CD4-positive, alpha-beta T cell treated with Interleukin-10 for 1 hour (primary cell): ENCODE results near the gene UQCC5.

Experiments
- DNase-seq: peaks from one replicate; pipeline ENCODE4 v3.0.0-alpha.2; 2020

Gene UQCC5, protein sequence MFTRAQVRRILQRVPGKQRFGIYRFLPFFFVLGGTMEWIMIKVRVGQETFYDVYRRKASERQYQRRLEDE

DNA sequence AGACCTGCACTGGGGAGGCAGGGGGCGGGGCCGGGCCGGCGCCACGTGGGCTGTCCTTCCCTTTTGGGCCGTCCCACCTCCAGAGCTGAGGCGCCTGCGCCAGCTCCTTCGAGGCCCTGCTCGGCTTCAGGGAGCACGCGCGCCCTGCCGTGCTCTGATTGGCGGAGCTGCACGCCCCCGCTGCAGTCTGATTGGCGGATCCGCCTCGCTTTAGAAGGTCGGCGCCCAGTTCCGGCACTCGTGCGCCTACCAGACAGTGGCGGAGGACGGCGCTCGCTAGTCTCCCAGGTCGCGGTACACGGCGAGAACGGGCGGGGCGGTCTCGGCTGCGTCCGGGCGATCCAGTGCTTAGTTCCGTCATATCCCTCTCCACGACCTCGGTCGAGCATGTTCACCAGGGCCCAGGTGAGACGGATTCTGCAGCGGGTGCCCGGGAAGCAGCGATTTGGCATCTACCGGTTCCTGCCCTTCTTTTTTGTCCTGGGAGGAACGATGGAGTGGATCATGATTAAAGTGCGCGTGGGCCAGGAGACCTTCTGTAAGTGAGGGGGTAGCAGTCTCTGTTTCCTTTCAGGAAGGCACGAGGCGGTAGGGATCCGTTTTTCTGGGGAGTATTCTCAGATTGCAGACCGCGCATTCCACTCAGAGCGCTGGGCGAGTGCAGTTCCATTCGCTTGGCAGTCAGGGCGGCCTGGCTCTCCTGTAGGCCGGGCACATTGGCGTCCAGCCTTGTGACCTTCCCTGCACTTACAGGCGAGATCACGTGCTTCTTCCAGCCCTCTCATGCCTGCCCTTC, at the start of gene UQCC5:
Gene UQCC5, plus strand, starts transcription at position 237 of the 796 bp plus-strand sequence. Its CDS starts 151 bp downstream, at position 388.
- peak; percentile 98 for DNase-seq

DNA sequence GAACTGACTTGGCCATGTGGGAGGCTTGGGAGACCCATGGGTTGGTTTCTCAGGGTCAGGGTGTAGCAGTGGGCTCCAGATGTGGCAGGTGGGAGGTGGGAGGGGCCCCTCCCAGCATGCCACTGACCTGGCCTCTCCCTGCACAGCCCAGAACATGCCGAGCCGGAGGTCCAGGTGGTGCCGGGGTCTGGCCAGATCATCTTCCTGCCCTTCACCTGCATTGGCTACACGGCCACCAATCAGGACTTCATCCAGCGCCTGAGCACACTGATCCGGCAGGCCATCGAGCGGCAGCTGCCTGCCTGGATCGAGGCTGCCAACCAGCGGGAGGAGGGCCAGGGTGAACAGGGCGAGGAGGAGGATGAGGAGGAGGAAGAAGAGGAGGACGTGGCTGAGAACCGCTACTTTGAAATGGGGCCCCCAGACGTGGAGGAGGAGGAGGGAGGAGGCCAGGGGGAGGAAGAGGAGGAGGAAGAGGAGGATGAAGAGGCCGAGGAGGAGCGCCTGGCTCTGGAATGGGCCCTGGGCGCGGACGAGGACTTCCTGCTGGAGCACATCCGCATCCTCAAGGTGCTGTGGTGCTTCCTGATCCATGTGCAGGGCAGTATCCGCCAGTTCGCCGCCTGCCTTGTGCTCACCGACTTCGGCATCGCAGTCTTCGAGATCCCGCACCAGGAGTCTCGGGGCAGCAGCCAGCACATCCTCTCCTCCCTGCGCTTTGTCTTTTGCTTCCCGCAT, 49.2 kb upstream of the UQCC5 start:
- DNase-seq = no peak

DNA sequence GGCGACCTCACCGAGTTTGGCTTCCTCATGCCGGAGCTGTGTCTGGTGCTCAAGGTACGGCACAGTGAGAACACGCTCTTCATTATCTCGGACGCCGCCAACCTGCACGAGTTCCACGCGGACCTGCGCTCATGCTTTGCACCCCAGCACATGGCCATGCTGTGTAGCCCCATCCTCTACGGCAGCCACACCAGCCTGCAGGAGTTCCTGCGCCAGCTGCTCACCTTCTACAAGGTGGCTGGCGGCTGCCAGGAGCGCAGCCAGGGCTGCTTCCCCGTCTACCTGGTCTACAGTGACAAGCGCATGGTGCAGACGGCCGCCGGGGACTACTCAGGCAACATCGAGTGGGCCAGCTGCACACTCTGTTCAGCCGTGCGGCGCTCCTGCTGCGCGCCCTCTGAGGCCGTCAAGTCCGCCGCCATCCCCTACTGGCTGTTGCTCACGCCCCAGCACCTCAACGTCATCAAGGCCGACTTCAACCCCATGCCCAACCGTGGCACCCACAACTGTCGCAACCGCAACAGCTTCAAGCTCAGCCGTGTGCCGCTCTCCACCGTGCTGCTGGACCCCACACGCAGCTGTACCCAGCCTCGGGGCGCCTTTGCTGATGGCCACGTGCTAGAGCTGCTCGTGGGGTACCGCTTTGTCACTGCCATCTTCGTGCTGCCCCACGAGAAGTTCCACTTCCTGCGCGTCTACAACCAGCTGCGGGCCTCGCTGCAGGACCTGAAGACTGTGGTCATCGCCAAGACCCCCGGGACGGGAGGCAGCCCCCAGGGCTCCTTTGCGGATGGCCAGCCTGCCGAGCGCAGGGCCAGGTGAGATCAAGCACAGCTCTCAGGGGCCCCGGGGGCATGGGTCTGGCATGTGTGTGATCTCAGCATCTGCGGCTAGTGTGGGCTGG, 48.4 kb upstream of the UQCC5 start:
- no peak for DNase-seq

DNA sequence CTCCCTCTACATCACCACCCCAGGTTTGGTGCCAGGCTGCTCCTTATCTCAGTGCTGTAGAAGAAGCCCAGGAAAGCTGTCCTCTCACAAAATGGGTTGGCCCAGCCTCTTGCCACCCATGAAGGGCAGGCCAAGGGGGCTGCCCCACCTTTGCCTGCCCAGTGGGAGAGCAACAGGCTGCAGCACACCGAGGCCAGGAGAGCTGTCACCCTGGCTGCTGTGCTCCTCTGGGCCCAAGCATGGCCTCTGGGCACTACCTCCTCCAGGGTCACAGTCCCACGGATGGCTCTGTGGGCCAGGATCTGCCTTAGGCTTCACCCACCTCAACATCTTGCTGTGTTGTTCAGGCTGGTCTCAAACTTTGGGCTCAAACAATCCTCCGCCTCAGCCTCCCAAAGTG, 47.7 kb upstream of the UQCC5 start:
- DNase-seq = no peak

DNA sequence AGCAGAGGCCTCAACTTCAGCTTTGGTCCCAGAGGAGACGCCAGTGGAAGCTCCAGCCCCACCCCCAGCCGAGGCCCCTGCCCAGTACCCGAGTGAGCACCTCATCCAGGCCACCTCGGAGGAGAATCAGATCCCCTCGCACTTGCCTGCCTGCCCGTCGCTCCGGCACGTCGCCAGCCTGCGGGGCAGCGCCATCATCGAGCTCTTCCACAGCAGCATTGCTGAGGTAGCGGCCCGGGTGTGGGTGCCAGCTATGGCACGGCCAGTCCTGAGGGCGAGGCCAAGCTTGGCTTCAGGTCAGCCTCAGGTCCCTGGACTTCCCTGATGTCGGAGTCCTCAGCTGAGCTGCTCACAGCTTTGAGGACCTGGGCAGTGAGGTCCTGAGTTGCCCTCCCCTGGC, 47.0 kb upstream of the UQCC5 start:
- no peak for DNase-seq

DNA sequence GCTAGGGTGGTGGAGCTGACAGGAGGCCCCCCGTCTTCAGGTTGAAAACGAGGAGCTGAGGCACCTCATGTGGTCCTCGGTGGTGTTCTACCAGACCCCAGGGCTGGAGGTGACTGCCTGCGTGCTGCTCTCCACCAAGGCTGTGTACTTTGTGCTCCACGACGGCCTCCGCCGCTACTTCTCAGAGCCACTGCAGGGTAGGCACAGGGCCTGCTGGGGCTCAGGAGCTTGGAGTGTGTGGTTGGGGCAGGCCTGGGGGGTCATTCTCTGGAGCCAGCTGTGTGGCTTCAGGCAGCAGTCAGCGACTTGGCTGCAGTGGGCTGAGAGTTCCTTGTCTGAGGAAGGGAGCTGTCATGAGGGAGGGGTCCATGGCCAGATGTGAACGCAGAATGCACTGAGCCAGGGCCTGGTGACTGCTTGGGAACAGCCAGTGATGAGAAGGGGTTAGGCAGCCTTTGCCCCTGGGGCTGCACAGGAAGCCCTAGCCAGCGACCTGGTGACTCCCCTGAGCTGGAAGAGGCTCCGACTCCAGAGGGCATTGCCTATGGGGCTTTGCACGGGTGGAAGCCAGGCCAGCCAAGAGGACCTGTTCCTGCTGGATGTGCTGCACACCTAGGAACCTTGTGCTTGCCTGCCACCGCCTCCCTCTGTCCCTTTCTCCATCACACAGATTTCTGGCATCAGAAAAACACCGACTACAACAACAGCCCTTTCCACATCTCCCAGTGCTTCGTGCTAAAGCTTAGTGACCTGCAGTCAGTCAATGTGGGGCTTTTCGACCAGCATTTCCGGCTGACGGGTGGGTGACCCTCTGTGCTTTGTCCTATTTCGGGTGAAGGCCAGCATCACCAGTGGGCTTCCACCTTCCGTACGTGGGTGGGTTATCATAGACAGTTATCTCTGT, 46.1 kb upstream of the UQCC5 start:
- no peak for DNase-seq

DNA sequence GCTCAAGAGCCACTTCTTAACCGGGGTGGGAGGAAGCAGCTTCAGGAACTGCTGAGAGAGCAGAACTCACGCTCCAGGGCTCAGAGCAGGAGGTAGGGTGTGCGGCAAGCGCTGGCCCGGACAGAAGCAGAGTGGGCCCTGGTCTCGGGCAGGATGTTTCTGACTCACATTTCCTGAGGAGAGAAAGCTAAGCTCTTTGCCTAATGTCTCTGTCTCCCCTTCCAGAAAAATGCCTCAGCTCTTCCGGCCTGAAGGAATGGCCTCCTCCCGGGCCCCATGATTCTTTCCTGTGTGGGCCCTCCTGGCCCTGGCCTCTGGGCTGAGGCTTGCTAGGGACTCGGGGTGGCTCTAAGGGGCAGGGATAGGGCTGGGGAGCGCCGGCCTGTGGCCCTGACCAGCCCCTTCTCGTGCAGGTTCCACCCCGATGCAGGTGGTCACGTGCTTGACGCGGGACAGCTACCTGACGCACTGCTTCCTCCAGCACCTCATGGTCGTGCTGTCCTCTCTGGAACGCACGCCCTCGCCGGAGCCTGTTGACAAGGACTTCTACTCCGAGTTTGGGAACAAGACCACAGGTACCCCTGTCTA, 45.4 kb upstream of the UQCC5 start:
- no peak for DNase-seq

DNA sequence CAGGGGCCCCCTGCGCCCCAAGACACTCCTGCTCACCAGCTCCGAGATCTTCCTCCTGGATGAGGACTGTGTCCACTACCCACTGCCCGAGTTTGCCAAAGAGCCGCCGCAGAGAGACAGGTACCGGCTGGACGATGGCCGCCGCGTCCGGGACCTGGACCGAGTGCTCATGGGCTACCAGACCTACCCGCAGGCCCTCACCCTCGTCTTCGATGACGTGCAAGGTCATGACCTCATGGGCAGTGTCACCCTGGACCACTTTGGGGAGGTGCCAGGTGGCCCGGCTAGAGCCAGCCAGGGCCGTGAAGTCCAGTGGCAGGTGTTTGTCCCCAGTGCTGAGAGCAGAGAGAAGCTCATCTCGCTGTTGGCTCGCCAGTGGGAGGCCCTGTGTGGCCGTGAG, 44.3 kb upstream of the UQCC5 start:
- no peak for DNase-seq

DNA sequence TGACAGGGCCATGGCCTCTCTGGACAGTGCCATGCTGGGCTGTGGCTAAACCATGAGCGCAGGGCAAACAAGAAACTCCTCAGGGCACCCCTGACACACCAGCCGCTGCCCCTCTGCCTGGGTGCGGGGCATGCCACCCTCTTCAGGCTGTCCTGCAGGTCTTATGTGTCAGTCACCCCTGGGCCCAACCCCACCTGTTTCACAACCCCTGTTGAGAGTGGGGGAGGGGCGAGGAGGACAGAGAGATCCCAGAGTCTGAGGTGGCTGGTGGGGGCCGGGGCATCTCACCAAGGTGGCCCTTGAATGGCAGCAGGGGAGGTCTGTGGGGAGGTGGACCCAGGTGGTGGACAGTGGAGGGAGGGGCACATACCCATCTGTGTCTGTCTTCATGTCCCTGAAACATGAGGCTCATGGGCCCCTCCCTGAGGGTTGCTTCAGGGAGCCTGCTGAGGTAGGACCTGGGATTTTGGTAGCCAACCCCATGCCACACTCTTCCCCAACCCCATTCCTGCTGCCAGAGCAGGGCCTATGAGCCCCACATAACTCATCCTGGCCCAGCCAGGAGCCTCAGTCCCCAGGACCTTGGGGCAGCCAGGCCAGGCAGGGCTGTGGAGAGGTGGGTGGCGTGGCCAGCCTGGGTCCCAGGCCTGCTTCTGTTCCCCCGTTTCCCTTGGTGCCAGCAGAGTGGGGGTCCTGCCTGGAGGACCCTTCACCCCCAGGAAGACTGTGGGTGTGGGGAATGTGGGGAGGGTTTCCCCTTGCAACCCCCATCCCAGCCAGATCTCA, 43.0 kb upstream of the UQCC5 start:
- DNase-seq = no peak

DNA sequence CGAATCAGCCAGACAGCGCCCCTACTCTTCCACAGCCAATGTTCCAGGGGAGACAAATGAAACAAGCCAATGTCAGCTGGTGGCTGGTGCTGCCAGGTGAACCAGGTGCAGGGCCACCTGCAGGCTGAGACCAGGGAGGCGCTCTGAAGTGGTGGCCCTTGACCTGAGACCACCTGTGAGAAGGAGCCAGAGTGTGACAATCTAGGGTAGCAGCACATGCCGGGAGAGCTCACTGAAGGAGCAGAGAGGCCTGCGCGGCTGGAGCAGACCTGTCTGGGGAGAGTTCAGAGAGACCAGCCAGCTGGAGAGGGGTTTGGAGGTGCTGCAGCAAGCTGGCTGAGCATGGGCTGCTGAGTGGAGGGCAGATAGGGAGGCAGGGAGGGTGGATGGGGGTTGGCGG, 42.0 kb upstream of the UQCC5 start:
- DNase-seq = no peak

DNA sequence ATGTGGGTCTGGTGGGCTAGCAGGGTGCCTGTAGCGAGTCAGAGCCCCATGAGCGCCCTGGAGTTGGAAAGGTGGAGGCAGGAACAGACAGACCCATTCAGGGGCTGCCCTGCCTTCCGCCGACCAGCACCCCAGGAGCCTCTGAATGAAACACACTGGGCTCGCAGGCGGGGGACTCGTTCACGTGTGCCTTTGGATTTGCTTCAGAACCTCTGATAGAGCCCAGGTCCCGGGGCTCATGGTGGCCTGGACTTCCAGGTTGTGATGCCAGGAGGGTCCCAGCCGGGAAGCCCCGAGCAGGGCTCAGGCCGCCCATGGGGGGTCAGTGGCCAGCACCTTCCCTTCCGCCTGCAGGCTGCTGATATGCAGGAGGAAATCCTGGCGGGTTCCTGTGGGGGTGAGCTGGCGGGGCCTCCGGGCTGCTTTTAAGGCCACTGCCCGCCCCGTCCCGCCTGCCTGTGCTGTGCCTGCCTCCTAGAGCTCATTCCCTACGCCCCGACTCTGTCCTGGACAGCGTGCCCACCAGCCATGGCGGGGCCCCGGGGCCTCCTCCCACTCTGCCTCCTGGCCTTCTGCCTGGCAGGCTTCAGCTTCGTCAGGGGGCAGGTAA, 41.4 kb upstream of the UQCC5 start, which contains the start of gene STAB1:
Gene STAB1, plus strand, starts transcription at position 453 of the 610 bp plus-strand sequence. Its CDS starts 76 bp downstream, at position 529.
- no peak for DNase-seq

DNA sequence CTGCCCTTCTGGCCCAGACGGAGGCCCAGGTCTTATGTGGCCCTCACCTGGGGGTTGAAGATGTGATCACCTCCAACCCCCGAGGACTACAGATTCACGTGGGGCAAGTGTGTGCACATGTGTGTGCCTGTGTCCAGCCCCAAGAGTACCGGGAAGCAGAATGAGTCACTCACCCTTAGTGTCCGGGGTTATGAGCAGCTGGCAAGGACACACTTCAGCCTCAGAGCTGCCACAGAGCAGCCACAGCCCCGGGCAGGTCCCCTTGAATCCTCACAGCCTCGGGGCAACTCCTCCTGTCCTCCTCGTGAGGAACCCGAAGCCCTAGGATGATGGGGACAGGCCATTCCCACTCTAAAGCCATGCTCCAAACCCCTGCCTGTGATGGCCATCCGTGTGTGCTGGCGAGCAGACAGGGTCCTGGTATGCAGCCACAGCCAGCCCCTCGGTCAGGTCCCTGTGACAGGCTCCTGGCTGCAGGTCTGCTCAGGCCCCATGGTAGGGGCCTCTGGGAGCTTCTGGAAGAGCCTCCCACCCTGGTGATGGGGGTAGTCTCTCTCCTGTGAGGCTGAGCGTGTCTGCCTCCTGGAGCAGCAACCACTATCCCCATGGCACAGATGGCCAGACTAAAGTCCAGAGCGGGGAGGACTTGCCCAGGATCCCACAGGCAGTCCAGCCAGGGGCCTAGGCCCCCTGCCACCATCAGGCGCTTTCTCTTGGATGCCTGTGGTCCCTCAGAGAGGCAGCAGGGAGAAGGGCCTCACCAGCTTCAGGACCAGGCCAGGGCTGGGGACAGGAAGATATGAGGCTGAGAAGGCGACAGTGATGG, 40.4 kb upstream of the UQCC5 start:
- DNase-seq = no peak

DNA sequence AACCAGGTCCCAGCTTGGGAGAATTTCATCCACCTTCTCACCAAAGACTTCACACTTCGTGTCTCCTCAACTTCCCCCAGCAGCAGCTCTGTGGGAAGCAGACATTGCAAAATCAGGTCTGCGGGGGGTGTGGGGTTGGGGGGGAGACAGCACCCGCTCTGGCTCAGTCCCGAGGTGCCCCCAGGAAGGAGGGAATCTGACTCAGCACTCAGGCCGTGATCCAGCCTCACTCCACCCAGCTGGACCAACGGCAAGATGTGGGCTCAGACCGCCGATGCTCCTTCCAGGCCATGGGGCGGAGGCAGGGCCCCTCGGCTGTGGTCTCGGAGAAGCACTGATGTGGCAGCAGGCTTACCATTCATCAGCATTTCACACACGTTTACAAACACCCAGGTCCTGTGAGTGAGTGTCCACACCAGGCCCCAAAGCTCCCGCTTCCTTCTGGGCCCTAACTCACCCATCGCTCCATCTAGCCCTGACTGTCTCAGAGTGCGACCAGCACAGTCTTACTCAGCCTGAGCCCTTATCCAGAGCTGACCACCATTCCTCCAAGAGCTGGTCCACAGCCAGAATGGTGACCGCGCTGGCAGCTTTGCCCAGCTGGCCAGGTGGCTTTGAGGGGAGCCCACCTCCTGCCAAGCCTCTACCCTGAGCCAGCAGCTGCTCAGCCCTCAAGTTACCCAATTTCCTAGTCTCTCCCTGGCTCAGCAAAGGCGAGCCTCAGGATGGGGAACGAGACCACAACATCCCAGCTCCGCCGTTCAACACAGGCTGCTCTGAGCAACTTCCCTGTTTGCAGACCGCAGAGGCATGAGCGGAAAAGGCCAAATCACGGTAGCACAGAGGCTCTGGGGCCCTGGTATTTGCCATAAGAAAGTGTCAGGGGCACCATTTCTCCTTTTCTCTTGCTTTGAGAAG, 38.0 kb upstream of the UQCC5 start:
- DNase-seq = peak; percentile 31

DNA sequence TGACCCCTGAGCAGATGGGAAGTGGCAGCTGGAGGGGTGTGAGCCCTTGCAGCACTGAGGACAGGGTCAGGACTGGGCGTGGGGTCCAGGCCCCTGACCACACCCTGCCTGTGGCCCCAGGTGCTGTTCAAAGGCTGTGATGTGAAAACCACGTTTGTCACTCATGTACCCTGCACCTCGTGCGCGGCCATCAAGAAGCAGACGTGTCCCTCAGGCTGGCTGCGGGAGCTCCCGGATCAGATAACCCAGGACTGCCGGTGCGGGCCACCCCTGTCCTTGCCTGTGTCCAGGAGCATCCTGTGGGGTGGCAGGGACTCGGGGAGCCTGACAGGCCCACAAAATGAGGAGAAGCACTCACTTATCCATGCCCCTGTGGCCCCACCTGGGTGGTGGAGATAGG, 35.4 kb upstream of the UQCC5 start:
- no peak for DNase-seq

DNA sequence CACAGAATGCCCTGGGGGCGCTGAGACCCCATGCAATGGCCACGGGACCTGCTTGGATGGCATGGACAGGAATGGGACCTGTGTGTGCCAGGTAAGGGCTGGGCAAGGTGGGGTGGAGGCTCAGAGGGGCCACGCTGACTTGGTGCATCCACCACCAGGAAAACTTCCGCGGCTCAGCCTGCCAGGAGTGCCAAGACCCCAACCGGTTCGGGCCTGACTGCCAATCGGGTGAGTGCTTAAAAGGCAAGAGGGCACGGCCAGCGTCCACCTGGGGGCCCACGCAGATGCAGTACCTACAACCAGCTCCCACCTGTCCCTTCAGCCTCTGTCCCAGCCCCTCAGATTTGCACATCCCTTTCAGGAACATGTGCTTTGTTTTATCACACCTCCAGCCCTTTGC, 34.4 kb upstream of the UQCC5 start:
- no peak for DNase-seq

DNA sequence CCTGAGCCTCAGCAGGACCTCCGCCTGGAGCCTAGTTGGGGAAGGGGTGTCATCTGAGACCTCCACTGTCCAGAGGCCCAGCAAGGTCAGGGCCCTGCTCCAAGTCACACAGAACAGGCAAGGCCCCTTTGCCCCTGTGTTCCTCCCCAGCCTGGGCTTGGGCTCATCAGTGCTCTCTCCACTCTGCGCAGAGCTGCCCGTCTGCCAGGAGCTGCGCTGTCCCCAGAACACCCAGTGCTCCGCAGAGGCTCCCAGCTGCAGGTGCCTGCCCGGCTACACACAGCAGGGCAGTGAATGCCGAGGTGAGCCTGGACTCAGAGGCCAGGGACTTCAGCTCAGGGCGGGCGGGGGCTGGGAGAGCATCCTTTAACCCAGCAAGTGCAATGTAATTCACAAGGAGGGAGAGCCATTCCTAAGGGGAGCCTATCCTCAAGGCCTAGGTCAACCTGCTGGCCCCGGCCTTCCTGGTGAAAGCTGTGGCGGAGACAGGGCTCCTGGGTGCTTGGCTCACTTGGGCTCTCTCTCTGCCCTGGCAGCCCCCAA, 33.5 kb upstream of the UQCC5 start:
- no peak for DNase-seq

DNA sequence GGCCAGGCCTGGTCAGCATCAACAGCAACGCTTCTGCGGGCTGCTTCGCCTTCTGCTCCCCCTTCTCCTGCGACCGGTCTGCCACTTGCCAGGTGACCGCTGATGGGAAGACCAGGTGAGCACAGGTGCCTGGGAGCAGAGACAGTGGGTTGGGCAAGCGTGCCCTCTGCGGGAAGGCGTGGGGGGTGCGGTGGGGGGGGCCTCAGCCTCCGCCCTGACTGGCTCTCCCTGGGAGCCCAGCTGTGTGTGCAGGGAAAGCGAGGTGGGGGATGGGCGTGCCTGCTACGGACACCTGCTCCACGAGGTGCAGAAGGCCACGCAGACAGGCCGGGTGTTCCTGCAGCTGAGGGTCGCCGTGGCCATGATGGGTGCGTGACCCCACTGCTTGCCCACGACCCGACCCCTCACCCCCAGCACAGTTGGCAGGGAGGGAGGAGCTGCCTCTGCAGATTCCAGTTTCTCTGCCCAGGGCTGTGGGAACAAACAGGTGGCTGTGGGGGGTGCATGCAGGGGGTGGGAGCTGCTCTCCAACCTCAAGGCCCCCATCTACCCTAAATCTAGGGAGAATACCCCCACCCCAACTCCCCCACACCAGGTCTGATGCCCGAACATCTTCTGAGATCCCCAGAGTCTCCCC, 32.5 kb upstream of the UQCC5 start:
- DNase-seq = no peak
